ENCODE results near the gene BCL6. TPM values are rescaled to one million over a fixed set of nuclear protein-coding genes. Genes with fewer than 3 reads are reported as not detected.

BCL6 gene
- total RNA-seq = 15.1 TPM

DNA sequence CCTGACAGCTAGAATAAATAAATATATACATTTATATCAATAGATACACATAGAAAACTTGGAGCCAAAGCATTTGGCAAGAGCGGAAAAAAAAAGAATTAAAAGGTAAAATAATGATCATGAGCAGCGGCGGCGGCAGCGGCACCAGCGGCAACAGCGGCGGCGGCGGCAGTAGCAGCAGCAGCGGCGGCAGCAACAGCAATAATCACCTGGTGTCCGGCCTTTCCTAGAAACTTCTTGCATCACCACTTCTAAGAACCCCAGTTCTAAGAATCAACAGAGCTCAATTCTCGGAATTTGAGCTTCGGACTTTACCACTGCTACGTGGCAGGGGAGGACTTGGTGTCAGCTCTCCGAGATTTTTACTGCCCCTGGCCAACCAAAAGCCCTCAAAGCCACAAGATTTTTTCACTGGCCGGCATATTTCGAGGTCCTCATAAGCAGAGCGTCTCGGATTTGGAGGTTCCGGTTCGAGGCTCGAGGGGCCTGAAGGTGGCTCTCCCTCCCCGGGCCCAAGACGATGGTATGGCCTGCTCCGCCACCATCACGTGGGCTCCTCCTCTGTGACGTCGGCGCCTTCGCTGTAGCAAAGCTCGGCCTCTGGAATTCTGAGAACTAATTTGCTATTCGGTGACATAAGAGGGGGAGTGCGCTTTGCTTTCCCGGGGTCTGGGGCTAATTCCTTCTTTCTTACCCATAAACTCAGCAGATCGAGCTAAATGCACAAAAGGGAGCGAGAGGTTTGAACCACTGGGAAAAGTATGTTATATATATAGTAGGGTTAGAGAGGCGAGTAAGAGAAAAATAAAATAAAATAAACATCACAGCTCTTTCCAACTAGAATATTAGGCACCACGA, at the start of gene BCL6:
Gene BCL6 (minus strand): TSS at position 268 of the 858 bp plus-strand sequence. CDS start 11,775 bp downstream, outside the sequence.

DNA sequence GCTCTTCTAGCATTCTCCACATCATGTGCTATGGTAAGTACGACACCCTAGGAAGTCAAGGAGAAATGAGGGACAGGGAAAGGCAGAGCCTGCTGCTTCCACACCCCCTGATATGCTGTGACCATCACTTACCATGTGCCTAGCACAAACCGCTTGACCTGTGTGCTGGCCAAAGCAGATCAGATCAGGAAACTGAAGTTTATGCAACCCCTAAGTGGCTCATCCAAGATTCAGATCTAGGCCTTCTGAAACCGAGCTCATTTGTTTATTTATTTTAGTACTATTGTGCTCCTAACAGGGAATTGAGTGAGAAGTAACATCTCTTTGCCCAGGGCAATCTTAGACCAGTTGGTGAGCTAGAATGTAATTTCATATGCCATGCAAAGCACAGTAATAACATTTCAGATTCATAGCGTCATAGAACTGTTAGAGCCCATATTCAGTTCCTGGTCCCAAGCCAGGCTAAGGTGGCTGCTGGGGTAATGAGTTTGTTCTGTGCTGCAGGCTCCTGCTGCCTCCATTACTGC, 42.7 kb downstream of the BCL6 start, which contains the start of gene RTP2:
Gene RTP2 (minus strand): TSS at position 51 of the 527 bp plus-strand sequence. CDS start 429 bp downstream, outside the sequence.

Other genes with a start within 250 kb of the BCL6 start
- 1.1 TPM for gene SST, start 75.1 kb downstream of the BCL6 start, total RNA-seq
- not detected for gene RTP2, start 42.9 kb downstream of the BCL6 start, total RNA-seq